MCF 10A (cell line): Measurements from ENCODE around the gene FA2H. TPM values are rescaled to one million over a fixed set of nuclear protein-coding genes. Genes with fewer than 3 reads are reported as not detected.

Source experiments
- BruUV-seq: library from RNA; stranded (reverse); fragments of 400-500 nt; replicated peaks from 2 replicates; lab custom pipeline; 2021; lab: Mats Ljungman, UMichigan
- CTCF ChIA-PET: fragments of 300-600 bp; sonication (Branson Sonifier 250); formaldehyde crosslinking; extraction: SDS; loops from one replicate; lab custom pipeline; 2021; ENCODE audit warnings: antibody characterized with exemption, inconsistent platforms; lab: Yijun Ruan, JAX
- POLR2A ChIA-PET: fragments of 300-600, 350-650 bp; sonication (Branson Sonifier 250); formaldehyde crosslinking; extraction: SDS; loops from one replicate; lab custom pipeline; 2020; ENCODE audit warnings: antibody characterized with exemption, inconsistent platforms; lab: Yijun Ruan, JAX
- DNase-seq: peaks from one replicate; pipeline ENCODE4 v3.0.0-alpha.2; 2018; ENCODE audit not compliant: unreplicated experiment
- H3K27ac Mint-ChIP-seq: one replicate; pipeline ENCODE4 v1.8.0; 2022; ENCODE audit warnings: mild to moderate bottlenecking, low read depth, mixed read lengths; ENCODE audit not compliant: unreplicated experiment
- H3K27me3 Mint-ChIP-seq: one replicate; pipeline ENCODE4 v1.8.0; 2022; ENCODE audit warnings: mixed read lengths; ENCODE audit not compliant: insufficient read depth, unreplicated experiment
- H3K36me3 Mint-ChIP-seq: one replicate; pipeline ENCODE4 v1.8.0; 2022; ENCODE audit warnings: mild to moderate bottlenecking, moderate library complexity, mixed read lengths; ENCODE audit not compliant: insufficient read depth, unreplicated experiment
- H3K4me1 Mint-ChIP-seq: one replicate; pipeline ENCODE4 v1.8.0; 2022; ENCODE audit warnings: mixed read lengths; ENCODE audit not compliant: insufficient read depth, unreplicated experiment
- H3K4me3 Mint-ChIP-seq: one replicate; pipeline ENCODE4 v1.8.0; 2022; ENCODE audit warnings: mild to moderate bottlenecking, moderate library complexity, mixed read lengths; ENCODE audit not compliant: unreplicated experiment
- H3K9me3 Mint-ChIP-seq: one replicate; pipeline ENCODE4 v1.8.0; 2022; ENCODE audit warnings: mixed read lengths; ENCODE audit not compliant: unreplicated experiment
- CTCF ChIP-seq: fragments of 200-600 bp; IDR thresholded peaks from one replicate; pipeline ENCODE4 v1.8.0; 2022; ENCODE audit warnings: antibody characterized with exemption, mild to moderate bottlenecking; ENCODE audit not compliant: unreplicated experiment
- intact Hi-C: fragments of 100-400 bp; cut with micrococcal nuclease; formaldehyde crosslinking; loops from 2 replicates; pipeline ENCODE4 v1.14.1; 2022
- total RNA-seq: library from RNA; stranded (reverse); gene quantifications from 2 replicates; pipeline ENCODE4 v1.2.3, GENCODE V29; 2022

Gene FA2H
- total RNA-seq, 1 experiment from 2014 or later, result not detected

GRCh38 chr16:74717367-74717766, 57.3 kb downstream of the FA2H start:
- POLR2A ChIA-PET, result no interaction called here
- Mint-ChIP-seq H3K36me3 (no peaks in the 10 kb centered on the region), H3K27me3 (no peaks in the 10 kb centered on the region), H3K4me3 (no peak overlapping the region), H3K9me3 (no peaks in the 10 kb centered on the region), H3K4me1 (no peaks in the 10 kb centered on the region), H3K27ac (no peak overlapping the region)
- CTCF ChIA-PET, result interaction anchor here (13.2 kb wide), 1 partner anchor 144 kb away, joined by 304 read pairs; no protein-coding TSS in a partner anchor
- no peak for TF ChIP-seq CTCF
- intact Hi-C loops, result no loop called here
- no peak for DNase-seq
- no TSS peak for BruUV-seq

- ChIA-PET CTCF (interaction anchor here (7.1 to 13.2 kb wide), 2 partner anchors 10 to 145 kb away, joined by 58 to 304 read pairs; no protein-coding TSS in a partner anchor), POLR2A (no interaction called here)
- H3K27ac Mint-ChIP-seq, result no peak overlapping the region
- H3K4me1 Mint-ChIP-seq, result no peaks in the 10 kb centered on the region
- no peak overlapping the region for H3K4me3 Mint-ChIP-seq
- no peaks in the 10 kb centered on the region for H3K27me3 Mint-ChIP-seq
- TF ChIP-seq CTCF, result no peak
- no TSS peak for BruUV-seq
- DNase-seq, result no peak
- no peaks in the 10 kb centered on the region for H3K36me3 Mint-ChIP-seq
- intact Hi-C loops, result no loop called here
- no peaks in the 10 kb centered on the region for H3K9me3 Mint-ChIP-seq
Measured at GRCh38 chr16:74716355-74716754, 58.3 kb downstream of the FA2H start.

- H3K36me3 Mint-ChIP-seq, result no peaks in the 10 kb centered on the region
- H3K4me3 Mint-ChIP-seq, result no peak overlapping the region
- H3K9me3 Mint-ChIP-seq, result no peaks in the 10 kb centered on the region
- no peak for DNase-seq
- BruUV-seq, result no TSS peak
- intact Hi-C loops, result no loop called here
- H3K27me3 Mint-ChIP-seq, result no peaks in the 10 kb centered on the region
- no peak overlapping the region for H3K27ac Mint-ChIP-seq
- TF ChIP-seq CTCF, result no peak
- no peaks in the 10 kb centered on the region for H3K4me1 Mint-ChIP-seq
- ChIA-PET POLR2A (interaction anchor here (1.9 kb wide), 1 partner anchor 14 kb away, joined by 7 read pairs; no protein-coding TSS in a partner anchor), CTCF (interaction anchor here (0.6 to 13.2 kb wide), 4 partner anchors 12 to 397 kb away, joined by 3 to 304 read pairs (median 34); no protein-coding TSS in a partner anchor)
Measured at GRCh38 chr16:74713876-74714275, 60.7 kb downstream of the FA2H start.

GRCh38 chr16:74713325-74713724, 61.3 kb downstream of the FA2H start:
- Mint-ChIP-seq H3K9me3 (no peaks in the 10 kb centered on the region), H3K4me1 (no peaks in the 10 kb centered on the region), H3K27ac (no peak overlapping the region), H3K36me3 (no peaks in the 10 kb centered on the region), H3K27me3 (no peaks in the 10 kb centered on the region), H3K4me3 (no peak overlapping the region)
- no TSS peak for BruUV-seq
- intact Hi-C loops, result no loop called here
- TF ChIP-seq CTCF, result no peak
- CTCF ChIA-PET, result interaction anchor here (0.7 to 13.2 kb wide), 5 partner anchors 13 to 398 kb away, joined by 3 to 304 read pairs (median 33); no protein-coding TSS in a partner anchor
- no peak for DNase-seq
- POLR2A ChIA-PET, result interaction anchor here (1.6 to 1.9 kb wide), 2 partner anchors 14 to 149 kb away, joined by 7 to 8 read pairs; no protein-coding TSS in a partner anchor
